Endothelial cell of umbilical vein (primary cell): ENCODE data around the gene NFIA. TPM values are rescaled to one million over a fixed set of nuclear protein-coding genes. Genes with fewer than 3 reads are reported as not detected.

ENCODE experiments used
- BruUV-seq: library from RNA; stranded (reverse); fragments of 400-500 nt; replicated peaks from 2 replicates; lab custom pipeline; 2021; lab: Mats Ljungman, UMichigan
- CTCF ChIA-PET: fragments of 300-600, 350-600 bp; sonication (Branson Sonifier 250); formaldehyde crosslinking; loops from one replicate; lab custom pipeline; 2021; ENCODE audit warnings: antibody characterized with exemption, inconsistent platforms; lab: Charles Lee
- POLR2A ChIA-PET: fragments of 300-600, 350-600 bp; sonication (Branson Sonifier 250); formaldehyde crosslinking; loops from one replicate; lab custom pipeline; 2021; ENCODE audit warnings: antibody characterized with exemption, inconsistent platforms; lab: Charles Lee
- DNase-seq: peaks from one replicate; pipeline ENCODE4 v3.0.0-alpha.2; 2011; ENCODE audit warnings: low read depth, low spot score
- FAIRE-seq: peaks from 2 replicates; lab custom pipeline; 2011; peaks lifted over from hg19 to GRCh38; lab: Jason Lieb, UNC
- H2AFZ ChIP-seq: 2 replicates; pipeline ENCODE4 v1.6.0; 2012; ENCODE audit warnings: low read depth, low read length, control low read depth, inconsistent platforms
- H3K27ac ChIP-seq: 2 replicates; pipeline ENCODE4 v1.5.1; 2011; ENCODE audit warnings: low read depth, mild to moderate bottlenecking, control low read depth, low read length, moderate library complexity; ENCODE audit not compliant: insufficient read depth
- H3K27me3 ChIP-seq, 2 experiments: 2 replicates each; pipeline versions ENCODE4 v1.6.0 to v1.6.1; 2011; ENCODE audit warnings: low read length in 2 of 2, mixed read lengths in 1 of 2; ENCODE audit not compliant: control insufficient read depth in 2 of 2, insufficient read depth in 2 of 2
- H3K36me3 ChIP-seq, 2 experiments: 2 replicates in 1 of 2; 3 replicates in 1 of 2; pipeline ENCODE4 v1.5.1; 2011; ENCODE audit warnings: low read length in 2 of 2, mild to moderate bottlenecking in 1 of 2, moderate library complexity in 1 of 2; ENCODE audit not compliant: control insufficient read depth in 2 of 2, insufficient read depth in 2 of 2; ENCODE audit errors: extremely low read depth in 1 of 2
- H3K4me1 ChIP-seq: 3 replicates; pipeline ENCODE4 v1.5.1; 2011; ENCODE audit warnings: mild to moderate bottlenecking, low read length; ENCODE audit not compliant: control insufficient read depth, insufficient read depth; ENCODE audit errors: extremely low read depth
- H3K4me2 ChIP-seq: 2 replicates; pipeline ENCODE4 v1.6.1; 2011; ENCODE audit warnings: low read length, control low read depth, mixed read lengths; ENCODE audit not compliant: insufficient read depth
- H3K4me3 ChIP-seq, 3 experiments: fragments of 200-600 bp in 1 of 3; sonication (generic), shearing (Covaris generic) in 1 of 3; replicated peaks in 1 of 3; 2 replicates each; pipeline ENCODE4 v1.5.1; 2011 to 2016; ENCODE audit warnings: control low read depth in 3 of 3, low read length in 3 of 3, mild to moderate bottlenecking in 2 of 3, inconsistent platforms in 1 of 3, low read depth in 1 of 3, moderate library complexity in 1 of 3; ENCODE audit not compliant: insufficient read depth in 1 of 3
- H3K79me2 ChIP-seq: 2 replicates; pipeline ENCODE4 v1.6.0; 2012; ENCODE audit warnings: low read length, inconsistent platforms; ENCODE audit not compliant: control insufficient read depth, insufficient read depth
- H3K9ac ChIP-seq: replicated peaks from 2 replicates; pipeline ENCODE3; 2011; ENCODE audit warnings: low read length, control low read depth; ENCODE audit not compliant: insufficient read depth; ENCODE audit errors: extremely low read depth
- H3K9me1 ChIP-seq: replicated peaks from 3 replicates; pipeline ENCODE4 v1.6.0; 2011; ENCODE audit warnings: mild to moderate bottlenecking, low read length; ENCODE audit not compliant: control insufficient read depth, insufficient read depth; ENCODE audit errors: extremely low read depth
- H3K9me3 ChIP-seq: replicated peaks from 2 replicates; pipeline ENCODE4 v1.5.1; 2012; ENCODE audit warnings: low read length, inconsistent platforms; ENCODE audit not compliant: control insufficient read depth, insufficient read depth
- H4K20me1 ChIP-seq: replicated peaks from 2 replicates; pipeline ENCODE3; 2011; ENCODE audit warnings: mild to moderate bottlenecking, low read length; ENCODE audit not compliant: control insufficient read depth, insufficient read depth; ENCODE audit errors: extremely low read depth
- CTCF ChIP-seq, 2 donors: IDR thresholded peaks; 1 replicate in 1 of 2; 2 replicates in 1 of 2; pipeline ENCODE4 v1.5.1; 2011; ENCODE audit warnings: low read length in 2 of 2, mild to moderate bottlenecking in 2 of 2, moderate library complexity in 2 of 2, control low read depth in 1 of 2, inconsistent platforms in 1 of 2, low read depth in 1 of 2; ENCODE audit not compliant: insufficient read depth in 1 of 2; ENCODE audit errors: extremely low read depth in 1 of 2
- EZH2 ChIP-seq: IDR thresholded peaks from 2 replicates; pipeline ENCODE4 v1.6.1; 2012; ENCODE audit warnings: borderline replicate concordance, low read depth, mild to moderate bottlenecking, moderate library complexity, low read length, inconsistent platforms; ENCODE audit not compliant: severe bottlenecking
- FOS ChIP-seq: IDR thresholded peaks from 2 replicates; pipeline ENCODE4 v1.6.1; 2011; ENCODE audit warnings: mild to moderate bottlenecking, low read length, moderate library complexity, borderline replicate concordance; ENCODE audit not compliant: insufficient read depth
- GATA2 ChIP-seq: IDR thresholded peaks from 2 replicates; pipeline ENCODE4 v1.7.0; 2011; ENCODE audit warnings: low read depth, mild to moderate bottlenecking, moderate library complexity, mixed read lengths, low read length; ENCODE audit not compliant: insufficient read length, insufficient read depth
- JUN ChIP-seq: IDR thresholded peaks from 2 replicates; pipeline ENCODE4 v1.6.1; 2011; ENCODE audit warnings: borderline replicate concordance, low read depth; ENCODE audit not compliant: insufficient read length, insufficient read depth
- MAX ChIP-seq: IDR thresholded peaks from 2 replicates; pipeline ENCODE4 v1.6.1; 2011; ENCODE audit not compliant: insufficient read depth, insufficient read length
- MYC ChIP-seq: IDR thresholded peaks from one replicate; pipeline ENCODE4 v1.6.1; 2011; ENCODE audit warnings: mild to moderate bottlenecking, low read depth, low read length
- POLR2A ChIP-seq: IDR thresholded peaks from 2 replicates; pipeline ENCODE4 v1.6.1; 2012; ENCODE audit warnings: low read depth, mild to moderate bottlenecking, control low read depth, low read length
- POLR2AphosphoS5 ChIP-seq: IDR thresholded peaks from 2 replicates; pipeline ENCODE4 v1.6.1; 2012; ENCODE audit warnings: low read depth, mild to moderate bottlenecking, control low read depth, low read length, moderate library complexity; ENCODE audit not compliant: insufficient read depth
- dilution Hi-C: fragments of 300-500 bp; cut with MboI; formaldehyde crosslinking; loops from one replicate; pipeline ENCODE4 v1.15.0; 2019; ENCODE audit warnings: low sequenced_read_pairs; ENCODE audit not compliant: extremely low pct_ligation_motif_present
- intact Hi-C: fragments of 100-400 bp; cut with micrococcal nuclease; formaldehyde crosslinking; loops from one replicate; pipeline ENCODE4 v1.10.0; 2022
- polyA plus RNA-seq, 4 experiments: library from polyadenylated mRNA; depleted of rRNA in 3 of 4; stranded (reverse) in 3 of 4; unstranded in 1 of 4; fragments of >200 nt; gene quantifications; 2 replicates each; pipeline versions ENCODE4 v1.2.1 to v1.2.3, GENCODE V29; 2011 to 2012; ENCODE audit warnings: missing spikeins in 1 of 4
- total RNA-seq: library from RNA; stranded (reverse); gene quantifications from 2 replicates; pipeline ENCODE4 v1.2.3, GENCODE V29; 2021

NFIA gene
- total and polyA plus RNA-seq, 2 donors (not counting 3 experiments of a cell fraction or from before 2014, with no cell fraction given), result 25.5 to 47.0 TPM

GRCh38 chr1:61295818-61296537 lies 213.6 kb downstream of the NFIA start:
- H4K20me1 ChIP-seq, result no peaks in the 10 kb centered on the region
- no peak for TF ChIP-seq CTCF (IDR thresholded peaks at IDR 0.05; ENCODE audit: extremely low read depth in 1 of 2, insufficient read depth in 1 of 2, low read depth in 1 of 2, low read length in 2 of 2)
- TF ChIP-seq MYC, result no peak
- no peak for TF ChIP-seq EZH2
- no peak for TF ChIP-seq POLR2A
- no peak for TF ChIP-seq POLR2AphosphoS5
- no peak for TF ChIP-seq MAX
- TF ChIP-seq GATA2, result no peak
- no peak for TF ChIP-seq FOS
- no peak for TF ChIP-seq JUN
- H3K9me1 ChIP-seq, result no peaks in the 10 kb centered on the region
- dilution Hi-C loops, result no loop called here
- POLR2A ChIA-PET, result no interaction called here
- FAIRE-seq (no peak), DNase-seq (no peak)
- H3K4me2 ChIP-seq, result no peak overlapping the region
- BruUV-seq, result no TSS peak
- H3K27me3 ChIP-seq, result no peaks in the 10 kb centered on the region
- H3K9ac ChIP-seq, result no peak overlapping the region
- no peaks in the 10 kb centered on the region for H3K9me3 ChIP-seq
- H3K4me1 ChIP-seq, result no peaks in the 10 kb centered on the region
- no peak overlapping the region for H2AFZ ChIP-seq
- intact Hi-C loops, result no loop called here
- no peak overlapping the region for H3K27ac ChIP-seq
- no peak overlapping the region for H3K4me3 ChIP-seq
- no peaks in the 10 kb centered on the region for H3K36me3 ChIP-seq
- CTCF ChIA-PET, result interaction anchor here (0.6 kb wide), 1 partner anchor 18 kb away, joined by 3 read pairs; no protein-coding TSS in a partner anchor
- no peaks in the 10 kb centered on the region for H3K79me2 ChIP-seq
